Sciatic nerve (tissue), 2 donors: Measurements from ENCODE around the gene SORCS1. TPM values are rescaled to one million over a fixed set of nuclear protein-coding genes. Genes with fewer than 3 reads are reported as not detected.

Experiments used
- ATAC-seq: fragments of 200-7000 bp; cut with Tn5 transposase; one replicate; pipeline ENCODE4 v1.9.1; 2020; ENCODE audit warnings: mild to moderate bottlenecking, moderate library complexity
- DNase-seq: peaks from one replicate; pipeline ENCODE4 v3.0.0-alpha.2; 2020; ENCODE audit warnings: low spot score
- intact Hi-C: fragments of 100-400 bp; cut with DNase I; formaldehyde crosslinking; loops from one replicate; pipeline ENCODE4 v1.14.2; 2022
- total RNA-seq: library from RNA; stranded (reverse); fragmentation: NEBNext Ultra II Directional; extraction: Animal tissue kit (Norgen Biotek cat#: 25700); gene quantifications from one replicate; pipeline ENCODE4 v1.2.1, GENCODE V29; 2021
- donor health status: DM: no; HTN: no; CAD: no.
- donor health status: DM: no; HTN: no; CAD: no.

SORCS1 gene
- total RNA-seq, 1 donor from 2014 or later = 80.5 TPM

DNA sequence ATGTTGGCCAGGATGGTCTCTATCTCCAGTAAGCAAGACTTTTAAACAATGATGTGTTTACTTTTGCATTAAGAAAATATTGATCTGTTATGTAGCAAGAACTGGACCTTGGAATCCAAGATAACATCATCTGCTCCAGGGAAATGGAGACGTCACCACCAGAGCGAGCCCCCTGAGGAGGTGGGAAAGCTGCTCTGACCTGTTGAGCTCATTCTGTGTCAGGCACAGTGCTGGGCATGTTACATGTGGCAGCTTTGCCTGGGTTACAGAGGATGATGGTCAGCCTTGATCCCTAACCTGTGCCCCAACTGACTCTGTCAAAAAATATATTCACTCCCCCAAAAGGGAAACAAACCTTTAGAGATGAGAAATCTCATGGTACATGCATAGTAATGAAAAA, 436.3 kb downstream of the SORCS1 start:
- no peak for ATAC-seq
- no peak for DNase-seq
- intact Hi-C loops = no loop called here

DNA sequence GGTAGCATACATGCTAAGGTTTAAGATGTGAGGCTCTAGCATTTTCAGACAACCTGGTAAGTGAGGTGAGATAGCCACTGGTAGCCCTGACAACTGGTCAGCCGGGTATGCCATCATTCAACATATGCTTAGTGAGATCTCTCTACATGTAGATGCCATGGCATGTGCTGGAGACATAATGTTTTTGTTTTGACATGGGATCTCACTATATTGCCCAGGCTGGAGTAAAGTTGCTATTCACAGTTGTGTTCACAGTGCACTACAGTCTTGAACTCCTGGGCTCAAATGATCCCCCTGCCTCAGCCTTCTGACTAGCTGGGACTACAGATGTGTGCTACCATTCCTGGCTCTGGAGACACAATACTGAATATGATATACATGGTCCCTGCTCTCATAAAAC, 437.3 kb downstream of the SORCS1 start:
- ATAC-seq (no peak), DNase-seq (no peak)
- intact Hi-C loops = no loop called here

DNA sequence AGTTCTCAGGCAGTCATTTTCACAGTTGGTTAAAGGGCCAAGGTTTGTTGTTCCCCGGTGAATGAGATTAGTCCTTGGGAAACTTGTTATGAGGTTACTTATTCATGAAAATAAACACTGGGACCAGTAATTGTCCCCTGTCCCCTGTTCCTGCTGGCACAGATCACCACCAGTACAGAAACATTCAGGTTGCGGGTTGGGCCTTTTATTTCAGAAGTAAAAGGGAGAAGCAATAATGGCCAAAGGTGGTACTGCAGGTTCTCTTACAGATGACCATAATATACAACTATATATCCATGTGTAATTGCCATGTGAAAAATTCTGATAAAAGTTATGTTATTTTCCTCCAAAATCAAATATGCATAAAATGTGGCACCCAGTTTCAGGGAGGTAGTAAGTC, 442.0 kb downstream of the SORCS1 start:
- ATAC-seq = no peak
- no peak for DNase-seq
- intact Hi-C loops = no loop called here

DNA sequence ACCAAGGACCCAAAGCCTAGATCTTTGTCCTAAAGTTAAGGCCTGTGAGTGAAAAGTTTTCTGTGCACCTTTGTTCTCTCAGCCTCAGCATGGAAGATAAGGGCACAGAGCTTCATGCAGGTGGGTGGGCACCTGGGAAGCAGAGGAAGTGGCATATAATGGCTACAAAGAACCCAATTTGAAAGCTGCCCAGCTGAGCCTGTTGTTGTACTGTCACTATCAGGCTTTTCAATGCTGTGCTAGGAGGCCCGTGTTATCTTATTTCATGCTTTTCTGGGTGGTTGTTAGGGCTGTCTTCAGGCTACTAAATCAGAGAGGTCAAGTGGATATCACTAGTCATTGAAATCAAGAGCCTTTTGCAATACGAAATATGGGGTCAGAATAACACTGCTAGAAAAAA, 443.8 kb downstream of the SORCS1 start:
- DNase-seq (no peak), ATAC-seq (no peak)
- intact Hi-C loops = no loop called here

DNA sequence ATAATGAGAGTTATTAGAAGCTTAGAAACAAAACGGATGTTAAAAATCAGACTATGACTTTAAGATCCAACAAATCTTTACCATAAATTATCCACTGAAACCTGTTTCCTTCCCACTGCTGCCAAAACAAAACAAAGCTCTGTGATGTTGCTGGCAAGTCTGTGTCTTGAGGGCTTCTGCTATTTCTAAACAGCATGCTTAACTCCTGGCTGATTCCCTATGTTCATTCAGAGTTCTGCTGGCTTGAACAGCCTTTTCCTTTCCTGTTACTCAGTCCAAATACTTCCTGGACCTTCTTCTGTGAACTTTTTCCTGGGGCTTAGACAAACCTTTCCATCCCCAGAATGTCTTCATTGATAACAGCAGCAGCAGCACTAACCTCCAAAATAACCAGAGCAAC, 448.1 kb downstream of the SORCS1 start:
- intact Hi-C loops = no loop called here
- DNase-seq (no peak), ATAC-seq (no peak)

DNA sequence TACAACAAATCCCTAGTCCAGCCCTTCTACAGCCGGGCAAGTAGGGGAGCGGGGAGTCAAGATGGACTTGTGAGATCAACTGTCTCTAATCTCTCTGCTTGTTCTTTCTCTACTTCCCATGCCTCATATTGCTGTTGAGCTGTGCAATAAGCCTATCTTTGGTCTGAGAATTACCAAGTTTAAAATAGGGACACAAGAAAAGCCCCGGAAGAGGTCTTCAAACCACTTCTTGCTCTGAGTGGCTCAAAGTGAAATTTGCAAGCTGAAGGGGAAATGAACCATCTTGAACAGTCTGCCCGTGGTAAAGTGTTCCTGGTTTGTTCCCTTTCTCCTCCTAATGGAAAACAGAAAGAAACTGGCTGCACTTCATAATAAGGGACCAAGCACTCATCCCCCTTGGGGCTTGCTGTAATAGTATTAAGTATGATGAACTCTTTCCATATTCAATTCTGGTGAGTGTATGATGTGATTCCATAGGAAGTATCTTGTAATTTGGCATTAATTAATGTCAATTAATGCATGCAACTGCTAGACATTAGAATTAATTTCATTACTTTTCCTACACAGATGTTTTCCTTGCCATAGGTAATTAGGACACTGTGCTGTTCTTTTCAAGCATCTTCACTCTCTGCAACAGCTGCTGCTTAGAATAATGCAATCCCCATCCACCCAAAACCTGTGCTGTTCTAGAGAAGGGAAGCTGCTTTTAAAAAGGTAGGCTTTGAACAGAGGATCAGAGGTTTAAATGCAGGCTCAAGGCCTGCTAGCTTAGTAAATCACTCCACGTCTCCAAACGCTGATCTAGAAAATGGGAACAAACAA, 449.6 kb downstream of the SORCS1 start:
- DNase-seq = no peak
- intact Hi-C loops = no loop called here
- no peak for ATAC-seq

DNA sequence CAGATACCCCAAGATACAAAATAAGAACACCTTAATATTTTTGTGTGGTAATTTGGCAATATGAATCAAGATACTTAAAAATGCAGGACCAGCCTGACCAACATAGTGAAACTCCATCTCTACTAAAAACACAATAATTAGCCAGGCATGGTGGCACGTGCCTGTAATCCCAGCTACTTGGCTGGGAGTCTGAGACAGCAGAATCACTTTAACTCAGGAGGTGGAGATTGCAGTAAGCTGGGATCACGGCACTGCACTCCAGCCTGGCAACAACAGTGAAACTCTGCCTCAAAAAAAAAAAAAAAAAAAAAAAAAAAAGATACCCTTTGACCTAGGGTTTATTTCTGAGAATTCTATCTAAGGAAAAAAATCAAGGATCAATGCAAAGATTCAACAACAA, 450.7 kb downstream of the SORCS1 start:
- intact Hi-C loops = no loop called here
- DNase-seq = no peak
- no peak for ATAC-seq

DNA sequence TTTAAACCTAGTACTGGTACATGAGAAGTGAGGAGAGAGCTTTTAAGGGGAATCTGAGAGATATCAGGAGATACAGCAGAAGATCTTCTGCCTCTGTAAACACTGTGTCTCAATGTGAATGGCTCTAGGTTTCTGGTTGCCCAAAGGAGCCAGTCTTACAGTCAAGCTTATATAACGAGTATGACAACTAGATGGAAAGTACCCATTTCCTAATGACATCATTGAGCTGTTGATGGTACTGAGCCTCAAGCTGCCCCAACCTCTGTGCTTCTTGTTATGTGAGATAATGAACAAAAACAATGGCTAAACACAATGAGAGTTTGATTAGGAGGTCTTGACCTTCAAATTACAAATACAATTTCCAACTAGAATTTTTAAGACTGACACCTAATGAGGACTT, 451.5 kb downstream of the SORCS1 start:
- intact Hi-C loops = no loop called here
- ATAC-seq = no peak

DNA sequence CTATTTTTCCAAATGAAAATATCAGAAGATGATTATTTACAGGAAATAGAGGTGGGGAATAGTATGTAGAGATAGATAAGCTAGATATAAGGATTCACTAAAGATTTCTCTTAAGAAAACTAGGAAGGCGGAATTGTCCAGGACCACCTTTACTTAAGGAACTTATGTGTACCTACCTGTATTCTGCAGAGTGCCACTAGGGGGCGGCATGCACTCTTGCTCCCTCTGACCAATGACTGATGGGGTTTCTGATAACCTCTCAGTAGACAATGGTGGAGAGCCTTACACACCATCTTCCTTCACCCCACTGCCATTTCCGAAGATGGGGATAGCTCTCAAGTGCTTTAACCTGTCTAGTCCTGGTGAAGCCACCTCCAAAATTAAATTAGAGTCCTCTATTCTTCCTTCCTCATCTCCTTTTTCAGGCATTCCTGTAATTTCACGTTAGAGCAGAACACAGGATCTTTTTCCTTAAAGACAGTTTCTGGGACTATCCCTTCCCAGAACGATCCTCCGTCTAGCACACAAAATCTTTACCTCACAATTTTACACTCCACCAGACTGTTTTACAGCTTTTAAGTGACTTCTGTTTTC, 453.1 kb downstream of the SORCS1 start:
- no peak for ATAC-seq
- peak; percentile 62 for DNase-seq
- intact Hi-C loops = no loop called here

More for the DNA sequence above, 451.5 kb downstream of the SORCS1 start:
- DNase-seq = no peak

DNA sequence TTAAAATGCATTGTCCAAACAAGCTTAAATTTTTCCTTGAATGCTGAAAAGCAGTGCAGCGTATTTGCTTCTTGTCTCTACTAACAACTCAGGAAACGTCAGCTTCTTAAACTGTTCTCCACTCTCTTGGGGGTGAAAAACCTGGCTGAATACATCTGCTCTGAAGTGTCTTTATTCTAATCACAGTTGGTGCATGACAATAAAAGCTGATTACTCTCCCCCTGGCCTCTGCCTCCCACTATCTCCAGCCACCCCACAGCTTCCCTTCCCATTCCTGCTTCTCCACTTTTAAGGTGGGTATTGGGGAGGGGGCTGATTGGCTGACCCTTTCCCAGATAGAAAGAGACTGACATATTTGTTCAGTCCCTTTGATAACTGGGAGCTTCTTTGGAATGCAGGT, 456.0 kb downstream of the SORCS1 start:
- ATAC-seq = no peak
- no peak for DNase-seq
- intact Hi-C loops = no loop called here

DNA sequence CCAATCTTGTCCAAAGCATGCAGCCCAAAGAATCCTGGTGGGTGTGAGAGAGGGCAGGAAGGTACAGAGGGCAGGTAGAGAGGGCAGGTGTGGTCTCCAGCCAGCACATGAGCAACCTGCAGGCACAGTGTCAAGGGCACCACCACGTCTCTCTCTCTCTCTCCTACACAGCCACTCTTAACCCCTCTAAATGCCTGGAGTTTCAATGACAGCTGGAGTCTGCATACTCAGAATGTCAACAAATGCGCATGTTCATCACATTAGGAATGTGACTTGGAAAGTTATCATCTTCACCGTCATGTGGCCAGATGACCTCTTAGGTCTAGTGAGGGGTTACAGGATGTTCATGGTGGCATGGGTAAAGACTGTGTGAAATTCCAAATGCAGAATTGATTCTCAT, 456.8 kb downstream of the SORCS1 start:
- ATAC-seq (no peak), DNase-seq (no peak)
- intact Hi-C loops = no loop called here

DNA sequence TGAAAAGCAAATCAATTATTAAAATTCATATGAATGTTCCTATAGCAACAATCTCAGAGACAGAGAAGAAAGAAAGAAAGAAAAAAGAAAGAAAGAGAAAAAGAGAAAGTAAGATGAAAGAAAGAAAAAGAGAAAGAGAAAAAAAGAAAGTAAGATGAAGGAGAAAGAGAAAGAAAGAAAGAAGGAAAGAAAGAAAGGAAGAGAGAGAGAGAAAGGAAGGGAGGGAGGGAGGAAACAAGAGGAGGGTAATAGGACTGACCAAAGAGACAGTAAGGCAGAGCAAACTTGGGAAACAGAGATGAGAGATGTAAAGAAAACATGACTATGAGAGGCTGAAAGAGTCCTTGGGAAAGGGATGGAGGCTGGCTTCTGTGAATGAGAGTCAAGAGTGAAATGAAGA, 458.4 kb downstream of the SORCS1 start:
- DNase-seq (no peak), ATAC-seq (no peak)
- intact Hi-C loops = no loop called here

DNA sequence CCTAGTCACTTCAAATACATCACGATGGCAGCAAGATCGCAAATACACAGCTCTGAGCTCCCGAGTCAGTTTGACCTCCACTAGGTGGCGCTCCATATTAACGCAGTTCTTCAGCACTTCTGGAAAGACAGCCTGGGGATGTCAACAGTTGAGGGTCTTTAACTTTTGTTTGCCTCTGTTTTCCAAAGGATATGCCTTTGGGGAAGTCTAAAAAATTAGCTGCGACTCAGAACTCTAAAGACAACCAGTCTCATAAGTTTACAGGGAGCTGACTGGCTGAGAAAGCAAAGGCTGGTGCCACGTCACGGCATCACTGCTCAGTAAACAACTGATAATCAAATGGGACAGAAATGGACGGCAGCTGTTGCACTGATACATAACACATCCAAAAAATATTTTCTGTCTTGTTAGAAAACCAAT, 458.8 kb downstream of the SORCS1 start:
- ATAC-seq (peak; percentile 84), DNase-seq (peak; percentile 77)
- intact Hi-C loops = no loop called here

DNA sequence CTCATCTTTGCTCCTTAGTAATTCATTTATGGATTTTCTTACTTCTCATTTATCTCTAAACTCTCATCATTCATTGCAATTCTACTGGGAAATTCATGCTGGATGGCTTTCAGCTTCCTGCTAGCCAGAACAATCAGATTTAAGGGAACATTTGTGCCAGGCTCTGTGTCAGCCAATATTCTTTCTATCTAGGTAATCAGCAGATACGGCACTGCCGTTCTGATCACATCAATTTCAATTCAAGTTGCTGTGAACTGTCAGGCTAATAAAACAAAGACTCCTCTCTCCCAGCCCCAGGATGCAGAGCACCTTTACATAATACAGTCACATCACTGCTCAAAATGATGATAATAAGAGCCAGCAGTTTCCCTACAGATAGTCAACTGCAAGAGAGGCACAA, 468.3 kb downstream of the SORCS1 start:
- no peak for ATAC-seq
- intact Hi-C loops = no loop called here
- DNase-seq = no peak

DNA sequence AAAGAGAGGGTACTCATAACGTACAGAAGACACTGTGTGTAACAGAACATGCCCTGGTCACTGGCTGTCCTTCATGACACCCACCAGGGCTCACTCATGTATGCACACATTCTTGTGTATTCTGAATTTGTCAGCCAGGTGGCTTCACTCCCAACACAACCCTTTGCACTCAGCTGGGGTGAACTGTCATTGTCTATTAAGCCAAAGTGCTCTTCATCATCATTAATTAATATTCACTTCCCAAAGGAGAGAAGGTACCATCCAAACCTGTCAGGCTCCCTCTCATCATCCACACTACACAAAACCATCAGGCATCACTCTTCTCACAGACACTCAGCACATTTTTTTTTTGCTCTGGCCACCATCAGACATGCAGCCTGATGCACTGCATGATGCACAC, 469.8 kb downstream of the SORCS1 start:
- ATAC-seq (no peak), DNase-seq (no peak)
- intact Hi-C loops = no loop called here

DNA sequence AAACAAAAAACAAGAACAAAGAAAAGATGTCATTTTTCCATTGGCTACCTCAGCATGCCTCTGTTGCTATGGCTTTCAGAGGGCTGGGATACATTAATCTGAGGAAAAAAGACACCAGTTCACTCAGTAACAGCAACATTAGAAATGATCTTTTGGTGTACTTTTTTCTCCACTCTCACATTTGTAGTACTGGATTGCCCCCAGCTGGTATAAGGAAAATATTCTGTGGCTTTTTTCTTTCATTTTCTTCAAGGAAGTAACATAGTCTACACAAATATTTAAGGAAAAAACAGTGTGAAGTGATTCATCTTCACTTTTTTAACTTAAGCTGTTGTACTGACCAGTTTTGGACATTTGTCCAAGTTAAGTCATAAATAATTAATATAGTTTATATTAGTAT, 482.3 kb downstream of the SORCS1 start:
- DNase-seq (no peak), ATAC-seq (no peak)
- intact Hi-C loops = no loop called here

DNA sequence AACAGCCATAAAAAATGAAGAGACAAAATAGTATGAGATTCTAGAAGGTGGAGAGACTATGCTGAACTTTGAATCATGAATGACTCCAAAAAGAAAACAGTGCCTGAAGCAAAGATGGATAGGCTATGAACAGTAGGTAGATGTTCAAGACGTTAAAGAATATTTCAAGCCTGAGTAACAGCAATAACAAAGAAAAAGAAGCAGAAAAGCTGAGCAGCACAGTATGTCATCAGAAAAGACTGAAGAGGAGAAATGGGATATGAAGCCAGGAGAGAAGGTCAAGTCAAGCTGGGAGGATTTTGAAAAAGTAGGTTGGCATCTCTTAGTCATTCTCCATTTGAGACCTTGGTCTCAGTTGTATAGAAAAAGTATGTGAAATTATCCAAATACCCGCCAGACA, 484.4 kb downstream of the SORCS1 start:
- no peak for DNase-seq
- intact Hi-C loops = no loop called here
- ATAC-seq = no peak

DNA sequence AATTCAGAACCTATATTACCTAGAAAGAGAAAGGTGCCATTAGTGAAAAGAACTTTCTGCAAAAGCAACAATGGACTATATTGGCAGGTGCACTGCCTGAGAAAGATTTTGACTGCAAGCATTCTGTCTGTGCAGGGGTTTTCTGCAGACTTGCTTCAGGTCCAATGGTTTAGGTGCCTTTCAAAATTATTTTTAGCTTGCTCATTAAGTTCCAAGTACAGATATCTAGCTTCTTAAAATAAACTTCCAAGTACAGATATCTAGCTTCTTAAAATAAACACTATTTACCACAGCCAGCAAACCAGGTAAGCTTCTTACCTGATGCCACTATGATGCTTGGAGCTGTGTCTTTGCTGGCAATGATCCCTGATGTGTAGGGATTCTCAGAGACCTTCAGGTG, 485.2 kb downstream of the SORCS1 start:
- DNase-seq = no peak
- intact Hi-C loops = no loop called here
- no peak for ATAC-seq

DNA sequence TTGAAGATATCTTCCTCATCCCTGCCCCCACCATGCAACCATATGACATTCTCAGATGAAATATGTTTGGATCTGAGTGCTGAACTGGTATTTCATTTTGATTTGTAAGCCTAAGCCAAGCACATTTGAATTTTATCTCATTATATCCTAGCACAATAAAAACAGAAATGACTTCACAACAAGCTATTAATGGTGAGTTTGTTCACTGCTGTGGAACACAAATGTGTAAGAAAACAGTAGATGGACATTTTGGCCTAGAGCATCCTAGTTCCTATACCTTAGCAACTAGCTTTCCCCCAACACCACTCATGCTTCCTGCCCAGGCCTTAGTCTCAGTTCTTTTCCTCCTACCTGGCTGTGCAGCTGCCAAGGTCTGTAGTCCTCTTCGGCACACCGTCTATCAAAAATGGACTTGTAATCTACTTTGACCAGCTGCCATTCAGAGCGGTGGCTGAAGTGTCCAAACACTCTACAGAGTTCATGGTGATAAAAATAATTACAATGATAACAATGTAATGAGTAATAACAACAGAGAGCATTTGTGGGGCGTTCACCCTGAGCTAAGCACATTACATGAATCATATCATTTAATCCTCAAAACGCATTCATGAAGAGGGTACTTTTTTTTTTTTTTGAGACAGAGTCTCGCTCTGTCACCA, 491.9 kb downstream of the SORCS1 start:
- ATAC-seq = no peak
- intact Hi-C loops = no loop called here
- no peak for DNase-seq

DNA sequence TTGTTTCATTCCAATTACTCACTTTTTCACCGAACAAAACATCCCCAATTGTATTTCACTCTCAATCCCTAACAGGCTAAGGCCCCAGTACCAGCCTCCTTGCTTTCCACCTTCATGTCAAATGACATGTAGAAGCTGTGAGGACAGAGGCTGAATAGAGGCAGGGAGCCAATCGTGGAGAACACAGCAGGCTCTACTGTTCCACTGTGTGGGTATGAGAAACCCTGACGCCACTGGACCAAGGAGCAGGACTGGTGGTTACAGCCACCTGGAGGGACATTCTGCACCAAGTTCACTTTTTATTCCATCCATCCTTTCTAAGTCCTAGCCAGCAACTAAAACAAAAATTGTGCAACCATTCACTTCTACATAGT, 502.8 kb downstream of the SORCS1 start:
- ATAC-seq (peak; percentile 41), DNase-seq (no peak)
- intact Hi-C loops = no loop called here
